IMR-90 (cell line): ENCODE measurements around the gene TSC22D3. TPM values are rescaled to one million over a fixed set of nuclear protein-coding genes. Genes with fewer than 3 reads are reported as not detected.

Experiments
- ATAC-seq: fragments of 200-7000 bp; cut with Tn5 transposase; 2 replicates; pipeline ENCODE4 v1.9.1; 2020; ENCODE audit warnings: low read depth, mild to moderate bottlenecking, moderate library complexity
- BruUV-seq: library from RNA; stranded (reverse); fragments of 400-500 nt; replicated peaks from 2 replicates; lab custom pipeline; 2021; lab: Mats Ljungman, UMichigan
- CTCF ChIA-PET: fragments of 300-600 bp; formaldehyde crosslinking; extraction: SDS; loops from one replicate; lab custom pipeline; 2021; ENCODE audit warnings: antibody characterized with exemption; lab: Yijun Ruan, JAX
- POLR2A ChIA-PET: fragments of 300-600 bp; sonication (Branson Sonifier 250); formaldehyde crosslinking; loops from one replicate; lab custom pipeline; 2022; ENCODE audit warnings: antibody characterized with exemption; ENCODE audit not compliant: unreplicated experiment; lab: Charles Lee
- DNase-seq: peaks from one replicate; pipeline ENCODE4 v3.0.0; 2013
- H2AFZ ChIP-seq: replicated peaks from 2 replicates; pipeline ENCODE3; 2013; ENCODE audit warnings: low read length, mild to moderate bottlenecking; ENCODE audit not compliant: poor library complexity
- H2AK5ac ChIP-seq: 2 replicates; pipeline ENCODE4 v1.6.1; 2013; ENCODE audit warnings: low read depth, low read length, inconsistent platforms
- H2AK9ac ChIP-seq: replicated peaks from 2 replicates; pipeline ENCODE3; 2013; ENCODE audit warnings: mild to moderate bottlenecking, low read depth, low read length, moderate library complexity; ENCODE audit not compliant: poor library complexity
- H2BK120ac ChIP-seq: 2 replicates; pipeline ENCODE4 v1.6.1; 2013; ENCODE audit warnings: low read depth, low read length, inconsistent platforms
- H2BK15ac ChIP-seq: 3 replicates; pipeline ENCODE4 v1.6.1; 2013; ENCODE audit warnings: low read depth, low read length, inconsistent platforms
- H2BK20ac ChIP-seq: 2 replicates; pipeline ENCODE4 v1.6.1; 2013; ENCODE audit warnings: low read depth, mild to moderate bottlenecking, inconsistent platforms, low read length, moderate library complexity
- H2BK5ac ChIP-seq: 2 replicates; pipeline ENCODE4 v1.6.1; 2013; ENCODE audit warnings: mild to moderate bottlenecking, low read depth, low read length, inconsistent platforms; ENCODE audit not compliant: poor library complexity, severe bottlenecking
- H3K14ac ChIP-seq: replicated peaks from 2 replicates; pipeline ENCODE4 v1.6.1; 2013; ENCODE audit warnings: low read depth, low read length, inconsistent platforms
- H3K18ac ChIP-seq: 2 replicates; pipeline ENCODE4 v1.6.1; 2013; ENCODE audit warnings: low read depth, low read length, control low read depth
- H3K23ac ChIP-seq: 2 replicates; pipeline ENCODE4 v1.6.1; 2013; ENCODE audit warnings: low read depth, low read length, inconsistent platforms
- H3K27ac ChIP-seq: 2 replicates; pipeline ENCODE4 v1.5.1; 2013; ENCODE audit warnings: mild to moderate bottlenecking, control low read depth, low read length; ENCODE audit not compliant: insufficient read depth
- H3K27me3 ChIP-seq: 2 replicates; pipeline ENCODE4 v1.6.1; 2013; ENCODE audit warnings: low read length; ENCODE audit not compliant: control insufficient read depth, insufficient read depth
- H3K36me3 ChIP-seq: 2 replicates; pipeline ENCODE4 v1.6.1; 2013; ENCODE audit warnings: low read length, mixed read lengths; ENCODE audit not compliant: control insufficient read depth, insufficient read depth
- H3K4ac ChIP-seq: 2 replicates; pipeline ENCODE4 v1.6.1; 2013; ENCODE audit warnings: low read depth, low read length, inconsistent platforms
- H3K4me1 ChIP-seq: 2 replicates; pipeline ENCODE4 v1.6.1; 2013; ENCODE audit warnings: low read length, mixed read lengths; ENCODE audit not compliant: control insufficient read depth, insufficient read depth
- H3K4me2 ChIP-seq: 2 replicates; pipeline ENCODE4 v1.6.1; 2013; ENCODE audit warnings: low read depth, mild to moderate bottlenecking, control low read depth, low read length, moderate library complexity
- H3K4me3 ChIP-seq: 2 replicates; pipeline ENCODE4 v1.5.1; 2013; ENCODE audit warnings: low read depth, mild to moderate bottlenecking, control low read depth, low read length, moderate library complexity; ENCODE audit not compliant: insufficient read depth
- H3K56ac ChIP-seq: 2 replicates; pipeline ENCODE4 v1.6.1; 2013; ENCODE audit warnings: low read length, inconsistent platforms; ENCODE audit not compliant: insufficient read depth; ENCODE audit errors: extremely low read depth
- H3K79me1 ChIP-seq, 2 experiments: 2 replicates each; pipeline ENCODE4 v1.6.1; 2013; ENCODE audit warnings: low read length in 2 of 2, inconsistent platforms in 1 of 2, low read depth in 1 of 2
- H3K9ac ChIP-seq: 2 replicates; pipeline ENCODE4 v1.6.1; 2013; ENCODE audit warnings: low read depth, low read length, control low read depth
- H3K9me1 ChIP-seq: 2 replicates; pipeline ENCODE4 v1.6.1; 2013; ENCODE audit warnings: low read length, inconsistent platforms; ENCODE audit not compliant: insufficient read depth
- H3K9me3 ChIP-seq: 2 replicates; pipeline ENCODE4 v1.6.1; 2013; ENCODE audit warnings: low read length; ENCODE audit not compliant: control insufficient read depth, insufficient read depth
- H4K20me1 ChIP-seq: 2 replicates; pipeline ENCODE4 v1.6.1; 2013; ENCODE audit warnings: low read length, inconsistent platforms; ENCODE audit not compliant: insufficient read depth
- H4K5ac ChIP-seq: 2 replicates; pipeline ENCODE4 v1.6.1; 2013; ENCODE audit warnings: mild to moderate bottlenecking, low read depth, low read length, control low read depth
- H4K8ac ChIP-seq, 2 experiments: 2 replicates each; pipeline ENCODE4 v1.6.1; 2013; ENCODE audit warnings: low read depth in 2 of 2, low read length in 2 of 2, control low read depth in 1 of 2, inconsistent platforms in 1 of 2
- H4K91ac ChIP-seq: 2 replicates; pipeline ENCODE4 v1.6.1; 2013; ENCODE audit warnings: low read depth, low read length, inconsistent platforms; ENCODE audit not compliant: insufficient read depth
- BHLHE40 ChIP-seq: fragments of 150-350 bp; IDR thresholded peaks from 2 replicates; pipeline ENCODE4 v1.6.1; 2016; ENCODE audit warnings: mild to moderate bottlenecking, low read depth, low read length
- CEBPB ChIP-seq: IDR thresholded peaks from 2 replicates; pipeline ENCODE4 v1.6.1; 2012; ENCODE audit warnings: low read depth, low read length, improper control_type of control experiment
- CHD1 ChIP-seq: IDR thresholded peaks from 2 replicates; pipeline ENCODE4 v1.6.1; 2012; ENCODE audit warnings: low read depth, low read length, improper control_type of control experiment
- CTCF ChIP-seq: conservative IDR thresholded peaks from 2 replicates; pipeline ENCODE4 v1.5.1; 2012; ENCODE audit warnings: mild to moderate bottlenecking, low read depth, low read length, improper control_type of control experiment
- ELK1 ChIP-seq: fragments of 150-350 bp; IDR thresholded peaks from 2 replicates; pipeline ENCODE4 v1.6.1; 2016; ENCODE audit warnings: low read depth, mild to moderate bottlenecking, low read length, moderate library complexity, borderline replicate concordance
- FOS ChIP-seq: fragments of 150-350 bp; IDR thresholded peaks from 2 replicates; pipeline ENCODE4 v1.6.1; 2016; ENCODE audit warnings: low read depth, low read length
- MAFK ChIP-seq: IDR thresholded peaks from 2 replicates; pipeline ENCODE4 v1.6.1; 2012; ENCODE audit warnings: low read depth, low read length, improper control_type of control experiment
- MAZ ChIP-seq: IDR thresholded peaks from 2 replicates; pipeline ENCODE4 v1.6.1; 2012; ENCODE audit warnings: low read depth, mild to moderate bottlenecking, low read length, improper control_type of control experiment, moderate library complexity, borderline replicate concordance
- MXI1 ChIP-seq: IDR thresholded peaks from 2 replicates; pipeline ENCODE4 v1.6.1; 2012; ENCODE audit warnings: low read depth, mild to moderate bottlenecking, low read length, moderate library complexity, borderline replicate concordance
- NFE2L2 ChIP-seq: fragments of 150-350 bp; IDR thresholded peaks from 2 replicates; pipeline ENCODE4 v1.6.1; 2016; ENCODE audit warnings: low read depth, mild to moderate bottlenecking, low read length
- POLR2A ChIP-seq: IDR thresholded peaks from 2 replicates; pipeline ENCODE4 v1.6.1; 2012; ENCODE audit warnings: mild to moderate bottlenecking, low read depth, low read length
- RAD21 ChIP-seq: IDR thresholded peaks from 2 replicates; pipeline ENCODE4 v1.6.1; 2012; ENCODE audit warnings: low read length, improper control_type of control experiment
- RCOR1 ChIP-seq: IDR thresholded peaks from 2 replicates; pipeline ENCODE4 v1.6.1; 2012; ENCODE audit warnings: mild to moderate bottlenecking, low read length, improper control_type of control experiment; ENCODE audit not compliant: insufficient replicate concordance
- RFX5 ChIP-seq: IDR thresholded peaks from 2 replicates; pipeline ENCODE4 v1.8.0; 2012; ENCODE audit warnings: low read depth, mild to moderate bottlenecking, low read length, moderate library complexity
- SMC3 ChIP-seq: fragments of 150-350 bp; IDR thresholded peaks from 2 replicates; pipeline ENCODE4 v1.6.1; 2016; ENCODE audit warnings: low read depth, mild to moderate bottlenecking, antibody characterized with exemption, low read length, moderate library complexity
- USF2 ChIP-seq: fragments of 150-350 bp; IDR thresholded peaks from 2 replicates; pipeline ENCODE4 v1.6.1; 2017; ENCODE audit warnings: mild to moderate bottlenecking, antibody characterized with exemption, low read length, low read depth
- WGBS, 2 experiments: methylation state at CpG; one replicate each; pipeline versions ENCODE4 v1.1.5 to v1.1.7; 2013; ENCODE audit warnings: missing lambda C conversion rate in 2 of 2; ENCODE audit not compliant: insufficient read length in 1 of 2; ENCODE audit errors: extremely low coverage in 2 of 2; 5-methylcytosine and 5-hydroxymethylcytosine counted together
- dilution Hi-C: fragments of 300-500 bp; cut with HindIII; formaldehyde crosslinking; loops from one replicate; pipeline ENCODE4 v1.14.3; 2018; ENCODE audit warnings: low sequenced_read_pairs; ENCODE audit not compliant: unreplicated experiment
- in situ Hi-C: fragments of 300-500 bp; cut with MboI; formaldehyde crosslinking; loops from 3 replicates; pipeline ENCODE4 v1.14.3; 2019; ENCODE audit warnings: low sequenced_read_pairs, inconsistent platforms, mixed read lengths
- intact Hi-C: fragments of 100-400 bp; cut with micrococcal nuclease; formaldehyde crosslinking; loops from 2 replicates; pipeline ENCODE4 v1.10.0; 2022
- polyA plus RNA-seq, 3 experiments: library from polyadenylated mRNA; depleted of rRNA; stranded (reverse); fragments of >200 nt; gene quantifications; 2 replicates each; pipeline ENCODE4 v1.2.3, GENCODE V29; 2012; ENCODE audit warnings: low replicate concordance in 1 of 3
- total RNA-seq: library from RNA; depleted of rRNA; stranded (reverse); fragments of >200 nt; gene quantifications from 2 replicates; pipeline ENCODE4 v1.2.3, GENCODE V29; 2012

Gene TSC22D3
- total and polyA plus RNA-seq, 2 of the 4 experiments (the other 2 are of a cell fraction): 9.9 to 14.0 TPM

- ATAC-seq (no peak), DNase-seq (no peak)
- Histone ChIP-seq H2BK20ac (no peak overlapping the region), H2BK5ac (no peak overlapping the region), H3K27ac (no peak overlapping the region), H3K9me3 (no peaks in the 10 kb centered on the region), H2BK15ac (no peak overlapping the region), H2AFZ (no peak overlapping the region), H3K9me1 (no peaks in the 10 kb centered on the region), H3K27me3 (peaks cover 60% of the 10 kb centered on the region), H4K20me1 (no peaks in the 10 kb centered on the region), H3K4me3 (no peak overlapping the region), H3K18ac (no peak overlapping the region), H4K5ac (no peak overlapping the region), H3K14ac (no peak overlapping the region), H4K91ac (no peak overlapping the region), H2BK120ac (no peak overlapping the region), H3K79me1 (no peaks in the 10 kb centered on the region), H3K56ac (no peak overlapping the region), H4K8ac (no peak overlapping the region), H3K23ac (no peak overlapping the region), H3K4me2 (no peak overlapping the region), H2AK9ac (no peak overlapping the region), H3K9ac (no peak overlapping the region), H2AK5ac (no peak overlapping the region), H3K36me3 (no peaks in the 10 kb centered on the region), H3K4me1 (no peaks in the 10 kb centered on the region), H3K4ac (no peak overlapping the region)
- POLR2A ChIA-PET: interaction anchor here (0.5 kb wide), 1 partner anchor 26 kb away, joined by 3 read pairs; no protein-coding TSS in a partner anchor
- dilution Hi-C loops (no loop called here), in situ Hi-C loops (no loop called here), intact Hi-C loops (no loop called here)
- TF ChIP-seq RAD21: no peak
- no peak for TF ChIP-seq FOS
- no peak for TF ChIP-seq ELK1
- no peak for TF ChIP-seq POLR2A
- no peak for TF ChIP-seq RFX5
- no peak for TF ChIP-seq MAFK
- no peak for TF ChIP-seq BHLHE40
- no peak for TF ChIP-seq CHD1
- no peak for TF ChIP-seq MXI1
- no peak for TF ChIP-seq NFE2L2
- TF ChIP-seq CEBPB: no peak
- TF ChIP-seq SMC3: no peak
- TF ChIP-seq USF2: no peak
- no peak for TF ChIP-seq RCOR1
- no peak for TF ChIP-seq CTCF
- TF ChIP-seq MAZ: no peak
- 60% methylated on average over 2 of the region's 5 CpGs; no CpG with 5 or more reads in 1 of the 2 experiments for WGBS, 2 experiments
- no TSS peak for BruUV-seq
- CTCF ChIA-PET: no interaction called here
Measured at GRCh38 chrX:107758231-107758766, 17.3 kb downstream of the TSC22D3 start.
